ENCODE data around the gene CRLF2. TPM values are rescaled to one million over a fixed set of nuclear protein-coding genes. Genes with fewer than 3 reads are reported as not detected.

Gene CRLF2
- polyA plus RNA-seq, 1 donor from 2014 or later = not detected

Other genes with a start within 250 kb of the CRLF2 start
- gene CSF2RA, start 56.2 kb upstream of the CRLF2 start, polyA plus RNA-seq = 0.35 TPM
- gene IL3RA, start 124.1 kb upstream of the CRLF2 start, polyA plus RNA-seq = 0.66 TPM
- gene SLC25A6, start 179.5 kb upstream of the CRLF2 start, polyA plus RNA-seq = 881 TPM
- gene ASMTL, start 240.3 kb upstream of the CRLF2 start, polyA plus RNA-seq = 50.1 TPM